Natural killer cell treated with Interleukin-12 subunit alpha and Interleukin-12 subunit beta and Interleukin-15 and Interleukin-18, amount 100 ng/mL, for 72 hours (primary cell): ENCODE results near the gene CDK14. TPM values are rescaled to one million over a fixed set of nuclear protein-coding genes. Genes with fewer than 3 reads are reported as not detected.

Experiments
- ATAC-seq, 2 donors: fragments of 150-1000 bp; cut with Tn5 transposase in 1 of 2; sonication (Bioruptor Pico), chemical (Tn5 transposase) in 1 of 2; 2 replicates each; pipeline ENCODE4 v1.10.0; 2021
- DNase-seq: peaks from one replicate; pipeline ENCODE4 v3.0.0; 2022; ENCODE audit warnings: low spot score
- H3K27ac Mint-ChIP-seq, 2 donors: 1 replicate in 1 of 2; 2 replicates in 1 of 2; pipeline ENCODE4 v1.8.0; 2022; ENCODE audit warnings: mixed read lengths in 2 of 2, mild to moderate bottlenecking in 1 of 2, moderate library complexity in 1 of 2
- H3K27me3 Mint-ChIP-seq, 2 donors: 1 replicate in 1 of 2; 2 replicates in 1 of 2; pipeline ENCODE4 v1.8.0; 2022; ENCODE audit warnings: mixed read lengths in 2 of 2
- H3K36me3 Mint-ChIP-seq: one replicate; pipeline ENCODE4 v1.8.0; 2022; ENCODE audit warnings: mixed read lengths
- H3K4me1 Mint-ChIP-seq, 2 donors: 1 replicate in 1 of 2; 2 replicates in 1 of 2; pipeline ENCODE4 v1.8.0; 2022; ENCODE audit warnings: low read depth in 2 of 2, mixed read lengths in 2 of 2, mild to moderate bottlenecking in 1 of 2
- H3K4me3 Mint-ChIP-seq: one replicate; pipeline ENCODE4 v1.8.0; 2022; ENCODE audit warnings: mixed read lengths
- H3K9me3 Mint-ChIP-seq: 2 replicates; pipeline ENCODE4 v1.8.0; 2022; ENCODE audit warnings: mixed read lengths
- total RNA-seq, 2 donors: library from RNA; stranded (reverse); gene quantifications; one replicate each; pipeline ENCODE4 v1.2.3, GENCODE V29; 2022

The CDK14 gene
- total RNA-seq, 2 donors from 2014 or later, result 0.76 to 2.8 TPM

DNA sequence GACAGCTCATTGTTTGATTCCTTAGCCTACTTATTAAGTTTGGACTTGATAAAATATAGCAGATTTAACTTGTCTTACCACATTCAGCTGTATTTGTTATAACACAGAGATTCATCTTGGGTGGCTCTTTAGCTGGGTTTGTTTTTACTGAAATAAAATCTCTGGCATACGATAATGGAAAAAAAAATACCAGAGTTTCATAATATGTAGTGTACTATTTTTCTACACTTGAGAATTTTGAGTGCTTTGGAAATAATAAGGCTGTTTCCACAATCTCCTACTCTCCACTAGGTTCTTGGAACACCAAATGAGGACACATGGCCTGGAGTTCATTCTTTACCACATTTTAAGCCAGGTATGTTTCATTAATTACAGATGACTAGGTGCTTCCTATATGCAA, 449.5 kb downstream of the CDK14 start:
- Mint-ChIP-seq H3K9me3 (no peaks in the 10 kb centered on the region), H3K4me1 (peaks cover 0 to 2% of the 10 kb centered on the region in 2 donors), H3K27me3 (no peaks in the 10 kb centered on the region), H3K4me3 (no peak overlapping the region), H3K36me3 (peaks cover 4% of the 10 kb centered on the region), H3K27ac (no peak overlapping the region)
- no peak for ATAC-seq
- DNase-seq, result no peak

GRCh38 chr7:91046322-91047089, 450.4 kb downstream of the CDK14 start:
- Mint-ChIP-seq H3K9me3 (no peaks in the 10 kb centered on the region), H3K27me3 (no peaks in the 10 kb centered on the region), H3K4me3 (no peak overlapping the region), H3K4me1 (peaks cover 0 to 3% of the 10 kb centered on the region in 2 donors), H3K27ac (no peak overlapping the region), H3K36me3 (peaks cover 4% of the 10 kb centered on the region)
- DNase-seq (no peak), ATAC-seq (no peak)

GRCh38 chr7:91047636-91048035, 451.5 kb downstream of the CDK14 start:
- Mint-ChIP-seq H3K9me3 (no peaks in the 10 kb centered on the region), H3K4me3 (no peak overlapping the region), H3K36me3 (peaks cover 4% of the 10 kb centered on the region), H3K4me1 (peaks cover 0 to 3% of the 10 kb centered on the region in 2 donors), H3K27me3 (no peaks in the 10 kb centered on the region), H3K27ac (no peak overlapping the region)
- no peak for ATAC-seq
- no peak for DNase-seq

GRCh38 chr7:91050677-91051076, 454.6 kb downstream of the CDK14 start:
- DNase-seq, result no peak
- H3K4me3 Mint-ChIP-seq, result no peak overlapping the region
- no peaks in the 10 kb centered on the region for H3K27me3 Mint-ChIP-seq
- peak in 1 of 2 donors; percentile 72 for ATAC-seq
- peak overlapping the region in 1 of 2 donors; percentile 60 for H3K27ac Mint-ChIP-seq
- peaks cover 0 to 3% of the 10 kb centered on the region in 2 donors for H3K4me1 Mint-ChIP-seq
- peaks cover 4% of the 10 kb centered on the region for H3K9me3 Mint-ChIP-seq
- H3K36me3 Mint-ChIP-seq, result peaks cover 4% of the 10 kb centered on the region

DNA sequence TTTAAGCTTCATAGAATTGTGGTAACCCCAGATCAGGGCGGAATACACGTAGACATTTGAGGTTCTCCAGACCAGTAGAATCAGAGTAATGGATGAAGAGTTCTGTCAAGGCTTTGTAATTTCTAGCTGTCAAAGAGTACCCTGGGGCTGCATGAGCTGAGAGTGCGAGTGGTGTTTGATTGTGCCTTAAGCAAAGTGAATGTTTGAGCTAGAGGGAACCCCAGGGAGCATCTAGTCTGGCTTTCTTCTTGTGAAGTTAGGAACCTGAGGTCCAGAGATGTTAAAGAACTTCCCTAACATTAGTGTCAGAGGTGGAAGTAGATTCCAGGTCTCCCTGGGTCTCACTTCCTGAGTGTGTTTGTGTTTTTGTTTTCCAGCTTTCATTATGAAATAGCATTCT, 455.8 kb downstream of the CDK14 start:
- no peak overlapping the region for H3K27ac Mint-ChIP-seq
- H3K27me3 Mint-ChIP-seq, result no peaks in the 10 kb centered on the region
- peaks cover 4% of the 10 kb centered on the region for H3K9me3 Mint-ChIP-seq
- DNase-seq (no peak), ATAC-seq (no peak)
- H3K36me3 Mint-ChIP-seq, result peaks cover 4% of the 10 kb centered on the region
- H3K4me1 Mint-ChIP-seq, result peaks cover 0 to 3% of the 10 kb centered on the region in 2 donors
- H3K4me3 Mint-ChIP-seq, result no peak overlapping the region

DNA sequence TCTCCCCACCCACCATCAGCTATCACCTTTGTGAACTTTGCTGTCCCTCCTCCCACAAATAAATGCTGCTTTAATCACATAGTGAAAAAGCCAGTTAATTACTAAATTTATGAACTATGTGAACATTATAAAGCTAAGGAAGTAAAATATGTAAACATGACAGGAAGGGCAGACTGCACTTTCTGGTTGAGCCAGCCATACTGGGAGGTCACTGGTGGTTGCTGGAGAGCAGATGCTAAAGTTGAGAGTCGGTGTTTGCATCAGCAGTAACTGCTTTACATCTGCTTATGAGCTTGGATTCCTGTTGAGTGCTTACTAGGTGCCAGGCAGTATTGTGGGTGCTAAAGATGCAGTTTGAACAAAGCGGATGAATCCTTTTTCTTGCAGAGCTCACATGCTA, 458.3 kb downstream of the CDK14 start:
- no peak overlapping the region for H3K27ac Mint-ChIP-seq
- no peak overlapping the region for H3K4me3 Mint-ChIP-seq
- peaks cover 0 to 3% of the 10 kb centered on the region in 2 donors for H3K4me1 Mint-ChIP-seq
- H3K36me3 Mint-ChIP-seq, result peaks cover 4% of the 10 kb centered on the region
- DNase-seq (no peak), ATAC-seq (no peak)
- no peaks in the 10 kb centered on the region for H3K27me3 Mint-ChIP-seq
- H3K9me3 Mint-ChIP-seq, result peaks cover 4% of the 10 kb centered on the region

- ATAC-seq (no peak), DNase-seq (no peak)
- no peak overlapping the region for H3K4me3 Mint-ChIP-seq
- no peaks in the 10 kb centered on the region for H3K27me3 Mint-ChIP-seq
- peaks cover 2% of the 10 kb centered on the region for H3K36me3 Mint-ChIP-seq
- H3K27ac Mint-ChIP-seq, result no peak overlapping the region
- peaks cover 6% of the 10 kb centered on the region for H3K9me3 Mint-ChIP-seq
- peaks cover 0 to 3% of the 10 kb centered on the region in 2 donors for H3K4me1 Mint-ChIP-seq
Measured at GRCh38 chr7:91055219-91055618, 459.1 kb downstream of the CDK14 start.

- Mint-ChIP-seq H3K27ac (no peak overlapping the region), H3K4me3 (no peak overlapping the region), H3K27me3 (no peaks in the 10 kb centered on the region), H3K36me3 (peaks cover 4% of the 10 kb centered on the region), H3K4me1 (no peaks in the 10 kb centered on the region), H3K9me3 (peaks cover 8% of the 10 kb centered on the region)
- DNase-seq (no peak), ATAC-seq (no peak)
Measured at GRCh38 chr7:91062713-91063112, 466.6 kb downstream of the CDK14 start.

DNA sequence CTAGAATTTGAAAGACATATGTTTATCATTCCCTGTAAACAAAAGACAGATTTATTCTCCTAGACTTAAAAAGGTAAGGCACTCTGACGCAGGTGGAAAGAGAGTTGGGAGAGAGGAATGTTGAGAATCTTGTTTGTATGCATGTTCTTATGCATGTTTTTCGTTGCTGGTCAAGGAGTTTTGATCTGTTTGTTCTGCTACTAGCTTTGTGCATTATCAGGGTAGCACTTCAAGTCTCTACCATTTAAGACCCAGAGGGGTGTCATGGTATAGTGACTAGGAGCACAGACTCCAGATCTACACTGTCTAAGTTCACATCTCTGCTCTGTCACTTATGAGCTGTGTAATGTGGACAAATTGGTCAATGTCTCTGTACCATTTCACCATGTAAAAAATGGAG, 467.9 kb downstream of the CDK14 start:
- ATAC-seq (no peak), DNase-seq (no peak)
- no peak overlapping the region for H3K27ac Mint-ChIP-seq
- H3K9me3 Mint-ChIP-seq, result peaks cover 8% of the 10 kb centered on the region
- peaks cover 4% of the 10 kb centered on the region for H3K36me3 Mint-ChIP-seq
- no peaks in the 10 kb centered on the region for H3K27me3 Mint-ChIP-seq
- H3K4me1 Mint-ChIP-seq, result no peaks in the 10 kb centered on the region
- H3K4me3 Mint-ChIP-seq, result no peak overlapping the region

- Mint-ChIP-seq H3K4me3 (no peak overlapping the region), H3K9me3 (peaks cover 8% of the 10 kb centered on the region), H3K27me3 (no peaks in the 10 kb centered on the region), H3K36me3 (peaks cover 4% of the 10 kb centered on the region), H3K4me1 (no peaks in the 10 kb centered on the region), H3K27ac (no peak overlapping the region)
- DNase-seq (no peak), ATAC-seq (no peak)
Measured at GRCh38 chr7:91064938-91065337, 468.8 kb downstream of the CDK14 start.

DNA sequence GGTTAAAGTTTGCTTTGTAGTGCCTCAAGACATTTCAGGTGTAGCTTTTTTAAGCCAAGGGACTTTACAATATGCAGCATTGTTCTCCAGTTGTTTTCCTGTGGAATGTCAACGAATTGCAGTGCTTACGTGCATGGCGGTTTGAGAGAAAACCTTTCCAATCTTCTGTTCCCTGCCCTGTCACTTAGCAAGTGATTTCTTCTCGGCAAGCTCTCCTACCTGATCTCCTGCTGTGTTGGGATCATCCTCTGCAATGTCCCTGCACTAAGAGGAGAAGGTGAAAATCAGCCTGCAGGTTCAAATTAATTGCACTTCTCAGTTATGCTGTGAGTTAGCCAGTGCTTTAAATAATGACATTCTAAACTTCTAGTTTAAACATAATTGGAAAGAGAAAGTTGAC, 470.5 kb downstream of the CDK14 start:
- Mint-ChIP-seq H3K9me3 (no peaks in the 10 kb centered on the region), H3K27ac (no peak overlapping the region), H3K4me1 (no peaks in the 10 kb centered on the region), H3K36me3 (no peaks in the 10 kb centered on the region), H3K4me3 (no peak overlapping the region), H3K27me3 (no peaks in the 10 kb centered on the region)
- DNase-seq, result no peak
- no peak for ATAC-seq

DNA sequence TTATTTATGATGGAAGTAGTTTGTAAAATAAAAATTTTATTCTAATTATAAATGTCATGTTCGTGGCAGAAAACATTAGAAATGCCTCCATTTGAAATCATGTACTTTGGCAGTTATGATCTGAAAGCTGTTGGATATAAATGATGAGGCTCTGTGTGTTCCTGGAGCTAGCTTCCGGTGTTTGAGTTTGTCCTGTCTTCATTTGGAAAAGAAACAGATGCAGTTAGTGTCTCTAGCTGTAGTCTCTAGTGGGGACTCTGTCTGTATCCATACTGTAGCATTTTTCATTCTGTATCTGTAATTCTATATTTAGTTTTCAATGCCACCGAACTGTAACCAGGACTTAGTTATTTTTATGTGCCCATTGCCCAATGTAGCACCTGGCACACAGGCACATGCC, 471.1 kb downstream of the CDK14 start:
- no peaks in the 10 kb centered on the region for H3K36me3 Mint-ChIP-seq
- no peaks in the 10 kb centered on the region for H3K27me3 Mint-ChIP-seq
- no peaks in the 10 kb centered on the region for H3K4me1 Mint-ChIP-seq
- no peak overlapping the region for H3K4me3 Mint-ChIP-seq
- no peak for DNase-seq
- no peaks in the 10 kb centered on the region for H3K9me3 Mint-ChIP-seq
- ATAC-seq, result no peak
- no peak overlapping the region for H3K27ac Mint-ChIP-seq

GRCh38 chr7:91068136-91068795, 472.1 kb downstream of the CDK14 start:
- Mint-ChIP-seq H3K4me3 (no peak overlapping the region), H3K36me3 (no peaks in the 10 kb centered on the region), H3K4me1 (no peaks in the 10 kb centered on the region), H3K27me3 (no peaks in the 10 kb centered on the region), H3K27ac (no peak overlapping the region), H3K9me3 (no peaks in the 10 kb centered on the region)
- ATAC-seq, result no peak
- no peak for DNase-seq

- DNase-seq, result no peak
- no peak overlapping the region for H3K27ac Mint-ChIP-seq
- ATAC-seq, result no peak
- peaks cover 0 to 1% of the 10 kb centered on the region in 2 donors for H3K27me3 Mint-ChIP-seq
- H3K36me3 Mint-ChIP-seq, result no peaks in the 10 kb centered on the region
- H3K4me3 Mint-ChIP-seq, result no peak overlapping the region
- no peaks in the 10 kb centered on the region for H3K9me3 Mint-ChIP-seq
- no peaks in the 10 kb centered on the region for H3K4me1 Mint-ChIP-seq
Measured at GRCh38 chr7:91069146-91069545, 473.0 kb downstream of the CDK14 start.
